ENCODE measurements around the gene MLLT10. TPM values are rescaled to one million over a fixed set of nuclear protein-coding genes. Genes with fewer than 3 reads are reported as not detected.

MLLT10 gene
- polyA plus RNA-seq, 3 donors: 44.1 to 51.0 (median 46.9) TPM

DNA sequence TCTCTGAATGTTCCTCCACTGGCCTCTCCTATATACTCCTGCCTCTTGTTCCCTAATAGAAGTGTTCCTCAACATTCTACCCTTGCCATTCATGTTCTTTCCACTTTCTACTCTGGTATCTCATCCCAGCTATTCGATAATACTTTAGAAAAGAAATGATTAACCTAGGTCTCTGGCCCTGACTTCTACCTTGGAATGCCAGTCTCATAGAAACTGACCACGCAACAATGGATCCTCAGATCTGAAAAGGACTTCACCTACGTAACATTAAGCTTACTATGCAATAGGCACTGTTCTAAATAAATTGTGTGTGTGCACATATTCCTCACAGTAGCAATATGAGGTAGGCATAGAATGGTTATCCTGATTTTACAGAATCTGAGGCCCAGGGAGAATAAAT is 235.0 kb downstream of the MLLT10 start:
- no peak for DNase-seq

GRCh38 chr10:21771219-21771618 is 237.2 kb downstream of the MLLT10 start:
- DNase-seq: no peak

DNA sequence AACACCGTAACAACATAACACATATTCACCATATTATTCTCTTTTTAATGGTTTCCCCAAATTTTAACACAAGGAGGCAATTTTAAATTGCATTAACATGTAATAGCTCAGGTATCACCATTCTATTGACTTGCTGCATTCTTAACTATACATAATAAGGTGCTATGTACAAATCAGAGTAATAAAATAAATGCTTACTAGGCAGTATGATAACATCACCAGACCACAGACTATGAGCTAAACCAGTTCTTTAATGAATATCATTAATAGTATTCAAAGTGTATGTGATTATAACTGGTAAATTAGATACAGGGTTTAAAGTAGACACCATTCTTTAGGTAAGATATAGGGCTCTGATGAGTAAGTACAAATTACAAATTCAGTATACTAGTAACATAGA is 242.9 kb downstream of the MLLT10 start:
- no peak for DNase-seq

DNA sequence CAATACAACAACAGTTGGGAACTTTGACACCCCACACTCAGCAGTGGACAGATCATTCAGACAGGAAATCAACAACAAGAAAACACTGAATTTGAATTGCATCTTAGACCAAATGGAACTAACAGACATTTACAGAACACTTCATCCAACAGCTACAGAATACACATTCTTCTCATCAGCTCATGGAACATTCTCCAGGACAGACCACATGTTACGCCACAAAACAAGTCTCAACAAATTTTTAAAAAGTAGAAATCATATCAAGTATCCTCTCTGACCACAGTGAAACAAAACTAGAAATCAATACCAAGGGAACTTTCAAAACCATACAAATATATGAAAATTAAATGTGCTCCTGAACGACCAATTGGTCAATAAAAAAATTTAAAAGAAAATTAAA is 257.2 kb downstream of the MLLT10 start:
- no peak for DNase-seq

Other genes with a start within 250 kb of the MLLT10 start
- gene SKIDA1, start 8.6 kb upstream of the MLLT10 start, polyA plus RNA-seq (ENCODE audit: insufficient read length in 3 of 3): 10 to 100 TPM; 11.8 to 14.4 (median 13.6) TPM